ENCODE data around the gene PPP2R5C.

PPP2R5C gene

GRCh38 chr14:101926085-101926484 is 164.6 kb downstream of the PPP2R5C start:
- DNase-seq = no peak

GRCh38 chr14:101926620-101927019 is 165.1 kb downstream of the PPP2R5C start:
- DNase-seq = no peak

- DNase-seq = peak; percentile 71
Measured at GRCh38 chr14:101927859-101928258, 166.3 kb downstream of the PPP2R5C start.

GRCh38 chr14:101928415-101928841 is 166.9 kb downstream of the PPP2R5C start:
- peak; percentile 12 for DNase-seq

GRCh38 chr14:101929096-101929495 is 167.6 kb downstream of the PPP2R5C start:
- DNase-seq = no peak

GRCh38 chr14:101929946-101930345 is 168.4 kb downstream of the PPP2R5C start:
- no peak for DNase-seq

- DNase-seq = no peak
Measured at GRCh38 chr14:101932673-101933072, 171.2 kb downstream of the PPP2R5C start.

GRCh38 chr14:101933209-101933608 is 171.7 kb downstream of the PPP2R5C start:
- DNase-seq = no peak

- DNase-seq = no peak
Measured at GRCh38 chr14:101934601-101935150, 173.2 kb downstream of the PPP2R5C start.

GRCh38 chr14:101937926-101938767 is 176.6 kb downstream of the PPP2R5C start:
- DNase-seq = no peak

- no peak for DNase-seq
Measured at GRCh38 chr14:101939646-101940170, 178.2 kb downstream of the PPP2R5C start.

- no peak for DNase-seq
Measured at GRCh38 chr14:101944451-101944850, 182.9 kb downstream of the PPP2R5C start.

GRCh38 chr14:101945171-101945570 is 183.7 kb downstream of the PPP2R5C start:
- DNase-seq = no peak

- no peak for DNase-seq
Measured at GRCh38 chr14:101947577-101947903, 186.0 kb downstream of the PPP2R5C start.

- peak; percentile 99 for DNase-seq
Measured at GRCh38 chr14:101947904-101948665, 186.6 kb downstream of the PPP2R5C start.

- peak; percentile 25 for DNase-seq
Measured at GRCh38 chr14:101948666-101949216, 187.2 kb downstream of the PPP2R5C start.

GRCh38 chr14:101950100-101950499 is 188.6 kb downstream of the PPP2R5C start:
- no peak for DNase-seq

- DNase-seq = no peak
Measured at GRCh38 chr14:101950516-101951215, 189.2 kb downstream of the PPP2R5C start.

- DNase-seq = no peak
Measured at GRCh38 chr14:101953151-101953550, 191.6 kb downstream of the PPP2R5C start.

- DNase-seq = no peak
Measured at GRCh38 chr14:101954501-101954900, 193.0 kb downstream of the PPP2R5C start.

GRCh38 chr14:101955695-101956161 is 194.2 kb downstream of the PPP2R5C start:
- DNase-seq = no peak

- DNase-seq = no peak
Measured at GRCh38 chr14:101956179-101956885, 194.8 kb downstream of the PPP2R5C start.
